Fibroblast of lung (primary cell): ENCODE data around the gene LARP7.

ENCODE experiments used
- CTCF ChIP-seq, 2 donors: IDR thresholded peaks in 1 of 2; conservative IDR thresholded peaks in 1 of 2; 1 replicate in 1 of 2; 2 replicates in 1 of 2; pipeline ENCODE4 v1.5.1; 2011 to 2012; ENCODE audit warnings: low read length in 2 of 2, control low read depth in 1 of 2, inconsistent platforms in 1 of 2, low read depth in 1 of 2, mild to moderate bottlenecking in 1 of 2
- EZH2 ChIP-seq: IDR thresholded peaks from 2 replicates; pipeline ENCODE4 v1.5.1; 2012; ENCODE audit warnings: low read length, control low read depth, mild to moderate bottlenecking; ENCODE audit errors: missing control alignments

- no peak for TF ChIP-seq CTCF (conservative IDR thresholded peaks at IDR 0.05 in 1 of 2, IDR thresholded peaks at IDR 0.05 in 1 of 2; ENCODE audit: low read depth in 1 of 2, low read length in 2 of 2)
- TF ChIP-seq EZH2 = no peak
These were observed 44.2 kb upstream of the LARP7 start for GRCh38 chr4:112592717-112593116.
